Measurements from ENCODE around the gene TWIST2. TPM values are rescaled to one million over a fixed set of nuclear protein-coding genes. Genes with fewer than 3 reads are reported as not detected.

Gene TWIST2
- total and polyA plus RNA-seq, 11 donors: 0.39 to 10.9 (median 1.4) TPM

- H3K36me3 ChIP-seq: no peaks in the 10 kb centered on the region
- TF ChIP-seq POLR2A (IDR thresholded peaks at IDR 0.05) (no peak), CTCF (IDR thresholded peaks at IDR 0.05) (no peak)
- peak in 2 of 5 donors; percentile 15 to 16 for DNase-seq
- H3K4me3 ChIP-seq: no peak overlapping the region
- H3K27me3 ChIP-seq: peaks cover 0 to 12% (median 0%) of the 10 kb centered on the region in 9 donors
- no peak for ATAC-seq
- no peaks in the 10 kb centered on the region for H3K9me3 ChIP-seq
- no peak overlapping the region for H3K27ac ChIP-seq
- intact Hi-C loops (cut with DNase I): no loop called here
- H3K4me1 ChIP-seq: peaks cover 0 to 16% (median 4%) of the 10 kb centered on the region in 12 donors
- WGBS, 4 donors: 52 to 74% (median 67%) methylated on average over 10 to 13 of the region's 13 CpGs
Measured at GRCh38 chr2:238924796-238925195, 76.9 kb downstream of the TWIST2 start.

DNA sequence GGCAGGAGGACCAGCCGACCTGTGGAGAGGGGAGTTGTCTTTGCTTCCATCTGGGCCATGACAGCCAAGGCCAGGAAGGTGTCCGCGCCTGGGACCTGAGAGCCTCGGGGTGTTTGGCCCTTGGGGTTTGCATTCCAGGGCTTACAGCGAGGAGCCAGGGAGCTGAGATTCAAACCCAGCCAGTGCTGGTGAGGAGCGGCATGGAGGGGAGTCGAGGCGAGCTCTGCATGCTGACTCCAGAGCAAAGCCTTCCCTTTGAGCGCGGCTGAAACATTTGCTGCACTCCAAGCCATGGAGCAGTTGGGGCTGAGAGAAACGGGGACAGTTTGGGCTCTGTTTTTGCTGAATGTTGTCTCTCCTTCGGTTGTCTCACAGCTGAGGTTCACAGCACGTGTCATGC is 77.4 kb downstream of the TWIST2 start:
- Histone ChIP-seq H3K9me3 (no peaks in the 10 kb centered on the region), H3K4me3 (no peak overlapping the region), H3K27ac (no peak overlapping the region), H3K27me3 (peaks cover 0 to 12% (median 0%) of the 10 kb centered on the region in 9 donors), H3K4me1 (peaks cover 0 to 17% (median 4%) of the 10 kb centered on the region in 12 donors), H3K36me3 (no peaks in the 10 kb centered on the region)
- intact Hi-C loops (cut with DNase I): no loop called here
- DNase-seq: peak in 2 of 5 donors; percentile 8 to 15
- TF ChIP-seq CTCF (IDR thresholded peaks at IDR 0.05) (no peak), POLR2A (IDR thresholded peaks at IDR 0.05) (no peak)
- no peak for ATAC-seq
- 79 to 85% (median 81%) methylated on average over 11 to 13 of the region's 13 CpGs for WGBS, 4 donors

DNA sequence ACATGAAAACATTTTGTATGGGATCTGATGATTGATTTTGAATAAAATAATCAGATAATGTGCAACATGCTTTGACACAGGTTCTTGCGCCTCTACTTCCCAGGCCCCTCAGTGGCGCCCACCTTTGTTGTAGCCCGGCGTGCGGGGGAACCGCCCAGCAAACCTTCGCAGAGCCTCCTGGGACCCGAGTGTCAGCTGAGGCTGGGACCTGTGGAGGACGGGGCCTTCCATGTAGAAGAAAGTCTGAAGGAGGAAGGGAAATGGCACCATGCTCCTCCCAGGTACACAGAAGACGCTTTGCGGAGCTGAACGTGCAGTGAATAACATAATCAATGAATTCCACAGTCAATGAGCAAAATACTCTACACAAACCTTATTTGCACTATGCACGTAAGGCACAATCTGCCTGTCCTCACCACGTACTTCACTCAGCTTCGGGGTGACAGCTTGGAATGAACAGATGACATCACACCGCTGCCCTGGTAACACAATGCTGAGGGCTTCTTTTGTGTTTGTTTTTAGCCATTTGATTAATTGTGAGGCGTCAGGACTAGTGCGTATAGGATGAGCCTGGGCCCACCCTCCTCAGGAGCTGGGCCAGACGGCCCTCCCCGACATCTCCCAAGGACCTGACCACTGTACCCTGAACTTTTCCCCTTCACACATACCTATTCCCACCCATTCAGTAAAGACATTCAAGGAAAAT is 78.1 kb downstream of the TWIST2 start:
- H3K4me1 ChIP-seq: peaks cover 0 to 17% (median 4%) of the 10 kb centered on the region in 12 donors
- no peaks in the 10 kb centered on the region for H3K36me3 ChIP-seq
- intact Hi-C loops (cut with DNase I): no loop called here
- peak in 2 of 5 donors; percentile 2 to 6 for DNase-seq
- no peaks in the 10 kb centered on the region for H3K9me3 ChIP-seq
- ATAC-seq: no peak
- H3K27ac ChIP-seq: no peak overlapping the region
- peaks cover 0 to 12% (median 0%) of the 10 kb centered on the region in 9 donors for H3K27me3 ChIP-seq
- H3K4me3 ChIP-seq: no peak overlapping the region
- 83 to 87% (median 84%) methylated on average over 20 of the region's 20 CpGs for WGBS, 4 donors
- TF ChIP-seq POLR2A (IDR thresholded peaks at IDR 0.05): no peak
- no peak for TF ChIP-seq CTCF (IDR thresholded peaks at IDR 0.05)

DNA sequence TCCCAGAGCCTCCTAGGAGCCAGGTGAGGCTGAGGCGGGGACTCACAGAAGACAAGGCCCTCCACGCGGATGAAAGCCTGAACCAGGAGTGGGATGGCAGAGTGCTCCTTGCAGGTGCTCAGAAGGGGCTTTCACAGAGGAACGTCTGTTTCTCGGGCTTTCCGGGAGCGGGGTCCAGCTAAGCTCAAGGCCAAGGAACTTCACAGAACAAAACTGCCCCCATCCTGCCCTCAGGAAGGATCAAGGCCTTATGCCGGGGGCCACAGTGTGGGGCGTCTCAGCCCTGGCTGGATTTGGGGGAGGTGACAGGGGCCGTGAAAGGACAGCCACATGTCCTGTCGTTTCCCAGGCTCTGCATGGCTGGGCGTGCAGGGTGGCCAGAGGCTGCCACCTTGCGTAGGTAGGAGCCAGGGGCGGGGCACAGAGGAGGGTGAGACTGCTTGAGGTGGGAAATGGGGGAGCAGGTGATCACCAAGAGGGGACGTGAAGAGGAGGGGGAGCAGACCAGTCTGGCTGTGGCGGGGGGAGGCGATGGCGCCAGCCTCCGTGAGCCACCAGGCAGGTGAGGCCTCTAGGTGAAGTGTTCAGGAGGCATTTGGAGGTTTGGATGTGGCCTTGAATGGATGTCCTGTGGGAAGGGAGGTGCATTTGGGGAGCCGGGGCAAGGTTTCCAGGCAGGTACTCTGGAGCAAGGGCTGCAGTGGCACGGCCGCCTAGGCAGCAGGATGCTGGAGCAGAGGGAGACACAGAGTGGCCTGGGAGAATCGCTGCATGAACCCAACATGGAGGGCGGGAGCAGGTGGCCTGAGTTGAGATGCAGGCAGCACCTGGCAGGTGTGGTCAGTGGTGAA is 79.1 kb downstream of the TWIST2 start:
- H3K27ac ChIP-seq: no peak overlapping the region
- H3K9me3 ChIP-seq: no peaks in the 10 kb centered on the region
- peaks cover 0 to 17% (median 4%) of the 10 kb centered on the region in 12 donors for H3K4me1 ChIP-seq
- no peak for ATAC-seq
- no peak overlapping the region for H3K4me3 ChIP-seq
- TF ChIP-seq POLR2A (IDR thresholded peaks at IDR 0.05) (no peak), CTCF (IDR thresholded peaks at IDR 0.05) (no peak)
- DNase-seq: peak in 2 of 5 donors; percentile 17 to 19
- no peaks in the 10 kb centered on the region for H3K36me3 ChIP-seq
- WGBS, 4 donors: 86 to 93% (median 90%) methylated on average over 24 of the region's 24 CpGs
- H3K27me3 ChIP-seq: peaks cover 0 to 11% (median 0%) of the 10 kb centered on the region in 9 donors
- intact Hi-C loops (cut with DNase I): no loop called here
